ENCODE measurements around the gene SCN1B.
"Not testable (repeated sequence)": the region's sequence is repeated elsewhere in the genome, so short reads cannot be mapped to it uniquely, and the experiment has no call there.

- TF ChIP-seq, protein P1, sequence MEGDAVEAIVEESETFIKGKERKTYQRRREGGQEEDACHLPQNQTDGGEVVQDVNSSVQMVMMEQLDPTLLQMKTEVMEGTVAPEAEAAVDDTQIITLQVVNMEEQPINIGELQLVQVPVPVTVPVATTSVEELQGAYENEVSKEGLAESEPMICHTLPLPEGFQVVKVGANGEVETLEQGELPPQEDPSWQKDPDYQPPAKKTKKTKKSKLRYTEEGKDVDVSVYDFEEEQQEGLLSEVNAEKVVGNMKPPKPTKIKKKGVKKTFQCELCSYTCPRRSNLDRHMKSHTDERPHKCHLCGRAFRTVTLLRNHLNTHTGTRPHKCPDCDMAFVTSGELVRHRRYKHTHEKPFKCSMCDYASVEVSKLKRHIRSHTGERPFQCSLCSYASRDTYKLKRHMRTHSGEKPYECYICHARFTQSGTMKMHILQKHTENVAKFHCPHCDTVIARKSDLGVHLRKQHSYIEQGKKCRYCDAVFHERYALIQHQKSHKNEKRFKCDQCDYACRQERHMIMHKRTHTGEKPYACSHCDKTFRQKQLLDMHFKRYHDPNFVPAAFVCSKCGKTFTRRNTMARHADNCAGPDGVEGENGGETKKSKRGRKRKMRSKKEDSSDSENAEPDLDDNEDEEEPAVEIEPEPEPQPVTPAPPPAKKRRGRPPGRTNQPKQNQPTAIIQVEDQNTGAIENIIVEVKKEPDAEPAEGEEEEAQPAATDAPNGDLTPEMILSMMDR (IDR thresholded peaks at IDR 0.05), result not testable (repeated sequence)
- not testable (repeated sequence) for TF ChIP-seq POLR2AphosphoS5 (IDR thresholded peaks at IDR 0.05; ENCODE audit: insufficient read depth in 1 of 2, low read depth in 1 of 2); POLR2A (IDR thresholded peaks at IDR 0.05)
These were observed 20.4 kb downstream of the SCN1B start for GRCh38 chr19:35050662-35051061.
